HepG2 (cell line): ENCODE data around the gene PGPEP1. TPM values are rescaled to one million over a fixed set of nuclear protein-coding genes. Genes with fewer than 3 reads are reported as not detected.

Experiments used
- ATAC-seq: fragments of 200-7000 bp; cut with Tn5 transposase; 3 replicates; pipeline ENCODE4 v1.9.1; 2020; ENCODE audit warnings: mild to moderate bottlenecking, moderate library complexity
- BruUV-seq: library from RNA; stranded (reverse); fragments of 400-500 nt; replicated peaks from 2 replicates; lab custom pipeline; 2021; lab: Mats Ljungman, UMichigan
- CTCF ChIA-PET: fragments of 300-600 bp; formaldehyde crosslinking; extraction: SDS; loops from one replicate; lab custom pipeline; 2021; ENCODE audit warnings: low total read pairs, inconsistent platforms, low intra/inter-chr PET ratio; lab: Yijun Ruan, JAX
- POLR2A ChIA-PET: fragments of 350-600 bp; sonication (Branson Sonifier 250); formaldehyde crosslinking; loops from one replicate; lab custom pipeline; 2020; ENCODE audit warnings: antibody characterized with exemption, inconsistent platforms; lab: Yijun Ruan, JAX
- DNase-seq: peaks from one replicate; pipeline ENCODE4 v3.0.0-alpha.2; 2015; ENCODE audit warnings: low spot score
- FAIRE-seq: peaks from 3 replicates; lab custom pipeline; 2011; peaks lifted over from hg19 to GRCh38; lab: Jason Lieb, UNC
- H2AFZ ChIP-seq: one replicate; pipeline ENCODE4 v1.6.1; 2011; ENCODE audit warnings: low read length, inconsistent platforms
- H3K27ac ChIP-seq: fragments of 300-600 bp; 3 replicates; pipeline ENCODE4 v1.8.0; 2011; ENCODE audit warnings: mixed run types, mild to moderate bottlenecking, mixed read lengths, low read length, inconsistent platforms; ENCODE audit not compliant: insufficient read depth; ENCODE audit errors: extremely low read length
- H3K27me3 ChIP-seq, 2 experiments: fragments of 200-600 bp in 1 of 2; 2 replicates in 1 of 2; 3 replicates in 1 of 2; pipeline versions ENCODE4 v1.6.0 to v1.8.0; 2011; ENCODE audit warnings: low read length in 2 of 2, mild to moderate bottlenecking in 2 of 2, moderate library complexity in 2 of 2, inconsistent platforms in 1 of 2; ENCODE audit not compliant: insufficient read depth in 2 of 2, control insufficient read depth in 1 of 2
- H3K36me3 ChIP-seq, 2 experiments: fragments of 200-600 bp in 1 of 2; replicated peaks in 1 of 2; 2 replicates in 1 of 2; 3 replicates in 1 of 2; pipeline versions ENCODE4 v1.5.1 to v1.8.0; 2011; ENCODE audit warnings: low read length in 2 of 2, inconsistent platforms in 1 of 2; ENCODE audit not compliant: insufficient read depth in 2 of 2, control insufficient read depth in 1 of 2
- H3K4me1 ChIP-seq: 2 replicates; pipeline ENCODE4 v1.5.1; 2012; ENCODE audit warnings: low read length, inconsistent platforms; ENCODE audit not compliant: insufficient read depth
- H3K4me2 ChIP-seq: 2 replicates; pipeline ENCODE4 v1.6.0; 2011; ENCODE audit warnings: low read depth, low read length, inconsistent platforms
- H3K4me3 ChIP-seq, 3 experiments: fragments of 200-600 bp in 1 of 3; sonication (generic), shearing (Covaris generic) in 1 of 3; replicated peaks in 1 of 3; 2 replicates each; pipeline ENCODE4 v1.5.1; 2011 to 2016; ENCODE audit warnings: low read length in 3 of 3, inconsistent platforms in 2 of 3, low read depth in 2 of 3, mild to moderate bottlenecking in 2 of 3, control low read depth in 1 of 3, mixed read lengths in 1 of 3; ENCODE audit not compliant: insufficient read depth in 1 of 3
- H3K79me2 ChIP-seq: one replicate; pipeline ENCODE4 v1.6.1; 2011; ENCODE audit warnings: low read length, inconsistent platforms; ENCODE audit not compliant: insufficient read depth
- H3K9ac ChIP-seq: 2 replicates; pipeline ENCODE4 v1.6.0; 2011; ENCODE audit warnings: mild to moderate bottlenecking, low read depth, low read length, inconsistent platforms; ENCODE audit not compliant: insufficient read depth
- H3K9me3 ChIP-seq: 2 replicates; pipeline ENCODE4 v1.5.1; 2012; ENCODE audit warnings: mild to moderate bottlenecking, low read length
- H4K20me1 ChIP-seq: 2 replicates; pipeline ENCODE4 v1.6.0; 2011; ENCODE audit warnings: inconsistent platforms, mild to moderate bottlenecking, low read length, moderate library complexity; ENCODE audit not compliant: insufficient read depth
- BCL6 ChIP-seq: IDR thresholded peaks from 2 replicates; pipeline ENCODE4 v1.6.1; 2016; ENCODE audit warnings: missing genetic modification reagents, missing compliant biosample characterization
- CREB3 ChIP-seq: sonication (generic); formaldehyde crosslinking; IDR thresholded peaks from 2 replicates; pipeline ENCODE4 v1.5.0; 2020; ENCODE audit warnings: missing genetic modification reagents
- HNF4A ChIP-seq: sonication (generic); formaldehyde crosslinking; IDR thresholded peaks from 2 replicates; pipeline ENCODE4 v1.4.0; 2020; ENCODE audit warnings: missing genetic modification reagents
- KLF9 ChIP-seq: IDR thresholded peaks from 2 replicates; pipeline ENCODE4 v1.6.1; 2016; ENCODE audit warnings: low read depth
- NCOR1 ChIP-seq: fragments of 200-600 bp; sonication (generic); IDR thresholded peaks from 2 replicates; pipeline ENCODE4 v1.7.0; 2017; ENCODE audit warnings: antibody characterized with exemption, low read length, borderline replicate concordance
- NR2C2 ChIP-seq: sonication (generic); formaldehyde crosslinking; IDR thresholded peaks from 2 replicates; pipeline ENCODE4 v1.4.0; 2020; ENCODE audit warnings: missing genetic modification reagents, mild to moderate bottlenecking, moderate library complexity, borderline replicate concordance
- NR2F6 ChIP-seq, 2 experiments: IDR thresholded peaks; 2 replicates each; pipeline ENCODE4 v1.6.1; 2016; ENCODE audit warnings: antibody characterized with exemption in 1 of 2, mild to moderate bottlenecking in 1 of 2
- RCOR2 ChIP-seq: IDR thresholded peaks from 2 replicates; pipeline ENCODE4 v1.6.1; 2016; ENCODE audit warnings: missing biosample characterization, missing genetic modification reagents
- RXRB ChIP-seq: IDR thresholded peaks from 2 replicates; pipeline ENCODE4 v1.6.1; 2016; ENCODE audit warnings: borderline replicate concordance, missing genetic modification reagents, missing compliant biosample characterization
- WGBS: methylation state at CpG from one replicate; pipeline ENCODE4 v1.1.6; 2017; ENCODE audit warnings: low lambda C conversion rate; 5-methylcytosine and 5-hydroxymethylcytosine counted together
- in situ Hi-C: cut with HindIII; loops from 2 replicates; pipeline ENCODE4 v1.10.0; 2017; ENCODE audit warnings: low pct_unique_long_range_greater_than_20kb; ENCODE audit not compliant: extremely low pct_ligation_motif_present
- intact Hi-C: fragments of 100-400 bp; cut with micrococcal nuclease; formaldehyde crosslinking; loops from one replicate; pipeline ENCODE4 v1.10.0; 2022; ENCODE audit not compliant: unreplicated experiment
- polyA plus RNA-seq, 8 experiments: library from polyadenylated mRNA; depleted of rRNA in 3 of 8; stranded (reverse) in 7 of 8; unstranded in 1 of 8; fragments of >200 nt; fragmentation: Illumina TruSeq in 4 of 8; extraction: Trizol in 4 of 8; gene quantifications; 2 replicates each; pipeline versions ENCODE4 v1.2.1 to v1.2.3, GENCODE V29; 2011 to 2016; ENCODE audit warnings: low read depth in 4 of 8, missing spikeins in 1 of 8, mixed read lengths in 1 of 8; ENCODE audit not compliant: insufficient read depth in 1 of 8
- total RNA-seq, 5 experiments: library from RNA; depleted of rRNA; stranded (reverse); fragments of >200 nt; fragmentation: Illumina TruSeq; extraction: Trizol; gene quantifications; 2 replicates each; pipeline ENCODE4 v1.2.3, GENCODE V29; 2016; ENCODE audit warnings: low read depth in 1 of 5
- TF ChIP-seq, protein P1 (sequence below): sonication (generic); formaldehyde crosslinking; IDR thresholded peaks from 2 replicates; pipeline ENCODE4 v1.8.0; 2022; ENCODE audit warnings: missing genetic modification reagents, mild to moderate bottlenecking, moderate library complexity, borderline replicate concordance
- TF ChIP-seq, protein P2 (sequence below): sonication (generic); formaldehyde crosslinking; IDR thresholded peaks from 2 replicates; pipeline ENCODE4 v1.5.1; 2020; ENCODE audit warnings: mild to moderate bottlenecking, missing genetic modification reagents, moderate library complexity
- TF ChIP-seq, protein P3 (sequence below): sonication (generic); formaldehyde crosslinking; IDR thresholded peaks from 2 replicates; pipeline ENCODE4 v1.5.0; 2020; ENCODE audit warnings: missing genetic modification reagents
- TF ChIP-seq, protein P4 (sequence below): IDR thresholded peaks from 2 replicates; pipeline ENCODE4 v1.6.1; 2016; ENCODE audit warnings: low read depth

PGPEP1 gene
- total and polyA plus RNA-seq, 2 of the 13 experiments (the other 11 are each of a cell fraction or from before 2014, with no cell fraction given) = 53.1 to 56.6 TPM

DNA sequence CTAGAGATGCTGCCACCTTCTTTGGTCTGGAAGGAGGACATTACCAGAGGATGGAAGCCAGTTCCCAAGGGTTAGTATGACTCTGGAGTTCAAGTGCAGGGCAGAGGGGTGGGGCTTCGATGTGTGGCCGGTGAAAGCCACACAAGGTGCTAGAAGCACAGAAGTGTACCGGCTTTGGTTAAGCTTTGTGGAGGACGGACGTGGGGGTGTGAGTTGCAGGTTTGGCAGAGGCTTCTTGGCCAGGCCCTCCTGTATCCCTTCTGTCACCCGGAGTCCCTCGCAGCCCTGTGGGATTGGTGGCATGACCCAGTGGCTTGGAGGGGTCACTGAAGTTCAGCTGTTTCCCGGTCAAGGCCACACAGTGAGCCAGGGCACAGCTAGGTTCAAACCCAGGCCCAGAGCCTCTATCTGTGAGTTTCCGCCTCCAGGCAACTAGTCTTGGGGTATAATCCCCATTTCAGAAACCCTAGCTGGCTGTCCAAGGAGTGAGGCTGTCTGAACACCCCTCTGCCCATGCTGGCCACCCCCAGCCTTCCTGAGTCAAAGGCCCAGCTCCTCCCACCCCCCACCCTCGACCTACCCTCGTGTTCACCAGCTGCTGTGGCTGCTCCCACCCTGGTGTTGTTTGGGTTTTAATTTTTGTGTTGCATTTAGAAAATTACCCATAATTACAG, 74.2 kb downstream of the PGPEP1 start:
- H3K9ac ChIP-seq = no peak overlapping the region
- no peaks in the 10 kb centered on the region for H3K36me3 ChIP-seq
- in situ Hi-C loops (loop anchor here (10.0 kb wide), 2 partner anchors 140 to 210 kb away; partner anchors contain the start of genes IQCN and RAB3A), intact Hi-C loops (loop anchor here (5.0 kb wide), 3 partner anchors 77 to 207 kb away; no protein-coding TSS in a partner anchor)
- no peak overlapping the region for H2AFZ ChIP-seq
- H3K27ac ChIP-seq = no peak overlapping the region
- H3K79me2 ChIP-seq = no peaks in the 10 kb centered on the region
- no peaks in the 10 kb centered on the region for H4K20me1 ChIP-seq
- peak overlapping the region; percentile 60 for H3K4me2 ChIP-seq
- BruUV-seq = no TSS peak
- no peak for DNase-seq
- POLR2A ChIA-PET = interaction anchor here (0.6 to 2.9 kb wide), 7 partner anchors 13 to 135 kb away, joined by 3 to 12 read pairs (median 4); partner anchors contain the start of genes GDF15 and JUND
- H3K4me1 ChIP-seq = peaks cover 64% of the 10 kb centered on the region
- peak; percentile 3; the same call in 2 of the 3 replicates for ATAC-seq
- no peaks in the 10 kb centered on the region for H3K27me3 ChIP-seq
- WGBS = 2% methylated on average over 4 of the region's 11 CpGs
- peak; percentile 30 for FAIRE-seq
- peak overlapping the region in 1 of 3 experiments; percentile 31; a peak in 1 of 6 replicates for H3K4me3 ChIP-seq
- H3K9me3 ChIP-seq = no peaks in the 10 kb centered on the region
- CTCF ChIA-PET = no interaction called here
- peak; percentile 79 for TF ChIP-seq NR2F6 (IDR thresholded peaks at IDR 0.05)
- TF ChIP-seq NR2F6 (CRISPR knock-in tag; IDR thresholded peaks at IDR 0.05) = peak; percentile 86
- peak; percentile 92 for TF ChIP-seq RXRB (CRISPR knock-in tag)
- TF ChIP-seq RCOR2 (CRISPR knock-in tag) = no peak
- TF ChIP-seq BCL6 = 0 out of 2 replicates have a peak, but pooled peaks have one; percentile 48
- peak; percentile 78; the same call in 1 of the 2 replicates for TF ChIP-seq NCOR1
- TF ChIP-seq, protein P1, sequence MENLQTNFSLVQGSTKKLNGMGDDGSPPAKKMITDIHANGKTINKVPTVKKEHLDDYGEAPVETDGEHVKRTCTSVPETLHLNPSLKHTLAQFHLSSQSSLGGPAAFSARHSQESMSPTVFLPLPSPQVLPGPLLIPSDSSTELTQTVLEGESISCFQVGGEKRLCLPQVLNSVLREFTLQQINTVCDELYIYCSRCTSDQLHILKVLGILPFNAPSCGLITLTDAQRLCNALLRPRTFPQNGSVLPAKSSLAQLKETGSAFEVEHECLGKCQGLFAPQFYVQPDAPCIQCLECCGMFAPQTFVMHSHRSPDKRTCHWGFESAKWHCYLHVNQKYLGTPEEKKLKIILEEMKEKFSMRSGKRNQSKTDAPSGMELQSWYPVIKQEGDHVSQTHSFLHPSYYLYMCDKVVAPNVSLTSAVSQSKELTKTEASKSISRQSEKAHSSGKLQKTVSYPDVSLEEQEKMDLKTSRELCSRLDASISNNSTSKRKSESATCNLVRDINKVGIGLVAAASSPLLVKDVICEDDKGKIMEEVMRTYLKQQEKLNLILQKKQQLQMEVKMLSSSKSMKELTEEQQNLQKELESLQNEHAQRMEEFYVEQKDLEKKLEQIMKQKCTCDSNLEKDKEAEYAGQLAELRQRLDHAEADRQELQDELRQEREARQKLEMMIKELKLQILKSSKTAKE (CRISPR knock-in tag) = peak; percentile 65; the same call in 1 of the 2 replicates
- TF ChIP-seq, protein P2, sequence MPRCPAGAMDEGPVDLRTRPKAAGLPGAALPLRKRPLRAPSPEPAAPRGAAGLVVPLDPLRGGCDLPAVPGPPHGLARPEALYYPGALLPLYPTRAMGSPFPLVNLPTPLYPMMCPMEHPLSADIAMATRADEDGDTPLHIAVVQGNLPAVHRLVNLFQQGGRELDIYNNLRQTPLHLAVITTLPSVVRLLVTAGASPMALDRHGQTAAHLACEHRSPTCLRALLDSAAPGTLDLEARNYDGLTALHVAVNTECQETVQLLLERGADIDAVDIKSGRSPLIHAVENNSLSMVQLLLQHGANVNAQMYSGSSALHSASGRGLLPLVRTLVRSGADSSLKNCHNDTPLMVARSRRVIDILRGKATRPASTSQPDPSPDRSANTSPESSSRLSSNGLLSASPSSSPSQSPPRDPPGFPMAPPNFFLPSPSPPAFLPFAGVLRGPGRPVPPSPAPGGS = 0 out of 2 replicates have a peak, but pooled peaks have one; percentile 21
- TF ChIP-seq CREB3 (CRISPR knock-in tag) = no peak
- peak; percentile 21; the same call in 1 of the 2 replicates for TF ChIP-seq HNF4A
- TF ChIP-seq, protein P3, sequence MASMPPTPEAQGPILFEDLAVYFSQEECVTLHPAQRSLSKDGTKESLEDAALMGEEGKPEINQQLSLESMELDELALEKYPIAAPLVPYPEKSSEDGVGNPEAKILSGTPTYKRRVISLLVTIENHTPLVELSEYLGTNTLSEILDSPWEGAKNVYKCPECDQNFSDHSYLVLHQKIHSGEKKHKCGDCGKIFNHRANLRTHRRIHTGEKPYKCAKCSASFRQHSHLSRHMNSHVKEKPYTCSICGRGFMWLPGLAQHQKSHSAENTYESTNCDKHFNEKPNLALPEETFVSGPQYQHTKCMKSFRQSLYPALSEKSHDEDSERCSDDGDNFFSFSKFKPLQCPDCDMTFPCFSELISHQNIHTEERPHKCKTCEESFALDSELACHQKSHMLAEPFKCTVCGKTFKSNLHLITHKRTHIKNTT = no peak
- peak; percentile 54; the same call in 1 of the 2 replicates for TF ChIP-seq NR2C2
- TF ChIP-seq KLF9 (CRISPR knock-in tag) = no peak
- TF ChIP-seq, protein P4, sequence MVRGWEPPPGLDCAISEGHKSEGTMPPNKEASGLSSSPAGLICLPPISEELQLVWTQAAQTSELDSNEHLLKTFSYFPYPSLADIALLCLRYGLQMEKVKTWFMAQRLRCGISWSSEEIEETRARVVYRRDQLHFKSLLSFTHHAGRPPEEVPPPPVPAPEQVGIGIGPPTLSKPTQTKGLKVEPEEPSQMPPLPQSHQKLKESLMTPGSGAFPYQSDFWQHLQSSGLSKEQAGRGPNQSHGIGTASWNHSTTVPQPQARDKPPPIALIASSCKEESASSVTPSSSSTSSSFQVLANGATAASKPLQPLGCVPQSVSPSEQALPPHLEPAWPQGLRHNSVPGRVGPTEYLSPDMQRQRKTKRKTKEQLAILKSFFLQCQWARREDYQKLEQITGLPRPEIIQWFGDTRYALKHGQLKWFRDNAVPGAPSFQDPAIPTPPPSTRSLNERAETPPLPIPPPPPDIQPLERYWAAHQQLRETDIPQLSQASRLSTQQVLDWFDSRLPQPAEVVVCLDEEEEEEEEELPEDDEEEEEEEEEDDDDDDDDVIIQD = no peak
